HL-60 (cell line): ENCODE data around the gene LRRC49.

Experiments
- DNase-seq, 2 experiments: peaks; one replicate each; pipeline ENCODE4 v3.0.0-alpha.2; 2010 to 2020; ENCODE audit warnings: low read depth in 1 of 2, low spot score in 1 of 2
- H3K27ac ChIP-seq: fragments of 250-450 bp; sonication (Bioruptor Pico); replicated peaks from 2 replicates; pipeline ENCODE4 v1.5.1; 2020; ENCODE audit warnings: mild to moderate bottlenecking, moderate library complexity
- H3K27me3 ChIP-seq: fragments of 250-450 bp; sonication (Bioruptor Pico); 2 replicates; pipeline ENCODE4 v1.5.1; 2021; ENCODE audit warnings: mild to moderate bottlenecking, moderate library complexity; ENCODE audit not compliant: insufficient read depth, poor library complexity, severe bottlenecking
- H3K4me3 ChIP-seq: replicated peaks from 2 replicates; pipeline ENCODE4 v1.5.1; 2011; ENCODE audit warnings: mild to moderate bottlenecking, control low read depth, low read length; ENCODE audit not compliant: insufficient read depth
- CTCF ChIP-seq: IDR thresholded peaks from one replicate; pipeline ENCODE4 v1.5.1; 2011; ENCODE audit warnings: low read length, control low read depth, inconsistent platforms; ENCODE audit not compliant: insufficient read depth
- GABPA ChIP-seq: IDR thresholded peaks from 2 replicates; pipeline ENCODE4 v1.6.1; 2012; ENCODE audit warnings: low read depth
- POLR2AphosphoS5 ChIP-seq: IDR thresholded peaks from 2 replicates; pipeline ENCODE4 v1.6.1; 2012; ENCODE audit warnings: low read depth
- REST ChIP-seq: IDR thresholded peaks from 2 replicates; pipeline ENCODE4 v1.6.1; 2012; ENCODE audit warnings: low read depth; ENCODE audit not compliant: insufficient replicate concordance
- SPI1 ChIP-seq: IDR thresholded peaks from 2 replicates; pipeline ENCODE4 v1.6.1; 2012; ENCODE audit warnings: low read depth, mild to moderate bottlenecking, borderline replicate concordance

The LRRC49 gene

GRCh38 chr15:70932397-70932796 is 39.8 kb downstream of the LRRC49 start:
- Histone ChIP-seq H3K4me3 (no peak overlapping the region), H3K27me3 (peaks cover 2% of the 10 kb centered on the region), H3K27ac (no peak overlapping the region)
- DNase-seq, result no peak
- no peak for TF ChIP-seq GABPA
- no peak for TF ChIP-seq CTCF
- no peak for TF ChIP-seq REST
- no peak for TF ChIP-seq POLR2AphosphoS5
- TF ChIP-seq SPI1, result no peak

GRCh38 chr15:70933411-70933810 is 40.8 kb downstream of the LRRC49 start:
- Histone ChIP-seq H3K4me3 (no peak overlapping the region), H3K27me3 (peaks cover 5% of the 10 kb centered on the region), H3K27ac (no peak overlapping the region)
- no peak for DNase-seq
- TF ChIP-seq GABPA (no peak), POLR2AphosphoS5 (no peak), SPI1 (no peak), CTCF (no peak), REST (no peak)

- no peak overlapping the region for H3K4me3 ChIP-seq
- DNase-seq, result no peak
- TF ChIP-seq REST (no peak), GABPA (no peak), POLR2AphosphoS5 (no peak), CTCF (no peak), SPI1 (no peak)
- peaks cover 5% of the 10 kb centered on the region for H3K27me3 ChIP-seq
- no peak overlapping the region for H3K27ac ChIP-seq
Measured at GRCh38 chr15:70935631-70936030, 43.0 kb downstream of the LRRC49 start.
